ENCODE results near the gene MED26. TPM values are rescaled to one million over a fixed set of nuclear protein-coding genes. Genes with fewer than 3 reads are reported as not detected.
A peak's percentile ranks its signal among the peaks of the same experiment; 100 is the strongest.

The MED26 gene
- total and polyA plus RNA-seq, 2 of the 8 experiments (the other 6 are each of a cell fraction or from before 2014, with no cell fraction given): 5.3 to 10.7 TPM

GRCh38 chr19:16572332-16573211, 55.4 kb downstream of the MED26 start, which contains the start of gene SLC35E1:
TSS of gene SLC35E1 (minus strand) at chr19:16572415. CDS start at chr19:16572364, 51 bp downstream.
- DNase-seq (ENCODE audit: low read depth in 1 of 2, low spot score in 2 of 2): peak; percentile 90 to 93
- H2BK120ac ChIP-seq (replicated peaks; ENCODE audit: low read depth, low read length): no peak within 1 kb of the TSS
- no peak within 1 kb of the TSS for H2BK20ac ChIP-seq (ENCODE audit: low read length)
- H3K14ac ChIP-seq (ENCODE audit: insufficient read length): no peak within 1 kb of the TSS
- H3K79me2 ChIP-seq (ENCODE audit: control insufficient read depth in 1 of 2, insufficient read depth in 2 of 2, low read length in 2 of 2): peaks cover 0 to 46% of the 10 kb centered on the region in 2 experiments; a peak in 3 of 4 replicates
- H3K4me1 ChIP-seq (replicated peaks in 1 of 4; ENCODE audit: control insufficient read depth in 3 of 4, insufficient read depth in 4 of 4, low read length in 3 of 4): peaks cover 0 to 6% (median 3%) of the 10 kb centered on the region in 4 experiments; a peak in 5 of 7 replicates
- FAIRE-seq: no peak
- H2BK12ac ChIP-seq (ENCODE audit: low read depth, low read length): no peak within 1 kb of the TSS
- H3K9me3 ChIP-seq (ENCODE audit: insufficient read depth in 2 of 2, low read depth in 1 of 2, low read length in 1 of 2): no peaks in the 10 kb centered on the region
- peak within 1 kb of the TSS; percentile 75; the same call in 1 of the 2 replicates for H2AFZ ChIP-seq (ENCODE audit: low read length)
- 2% methylated on average over 51 of the region's 83 CpGs; no CpG with 5 or more reads in 1 of the 2 experiments for WGBS, 2 experiments (ENCODE audit: extremely low coverage in 1 of 2, insufficient coverage in 1 of 2, insufficient read length in 1 of 2, insufficient replicate concordance in 2 of 2, low coverage in 1 of 2, low lambda C conversion rate in 2 of 2, missing lambda C conversion rate in 1 of 2)
- peak within 1 kb of the TSS; percentile 46 for H4K5ac ChIP-seq (ENCODE audit: insufficient read length, low read depth, low read length)
- H3K27ac ChIP-seq (ENCODE audit: low read depth, low read length): peak within 1 kb of the TSS; percentile 43; the same call in 1 of the 2 replicates
- H2AK5ac ChIP-seq (ENCODE audit: low read depth, low read length): no peak within 1 kb of the TSS
- H3K9ac ChIP-seq (replicated peaks in 1 of 4; ENCODE audit: extremely low read depth in 1 of 4, low read depth in 3 of 4, low read length in 3 of 4): peak within 1 kb of the TSS; percentile 78 to 82 (median 80)
- ChIA-PET POLR2A (ENCODE audit: partially characterized antibody) (interaction anchor here (1.0 to 6.6 kb wide), 11 partner anchors 10 to 88 kb away, joined by 3 to 58 read pairs (median 6); partner anchors contain the start of genes MED26, SMIM7 and TMEM38A), CTCF (ENCODE audit: partially characterized antibody) (interaction anchor here (1.0 kb wide), 1 partner anchor 76 kb away, joined by 4 read pairs; the partner anchor contains the start of genes C19orf44 and CALR3)
- H3K23ac ChIP-seq (ENCODE audit: insufficient read length): no peak within 1 kb of the TSS
- H3K36me3 ChIP-seq (ENCODE audit: control insufficient read depth in 2 of 4, insufficient read depth in 4 of 4, low read length in 3 of 4): peaks cover 0 to 22% (median 7%) of the 10 kb centered on the region in 4 experiments; a peak in 6 of 8 replicates
- peaks cover 4 to 15% of the 10 kb centered on the region in 2 experiments for H4K20me1 ChIP-seq (replicated peaks in 1 of 2; ENCODE audit: control insufficient read depth in 1 of 2, insufficient read depth in 2 of 2, low read length in 2 of 2)
- H2BK5ac ChIP-seq (ENCODE audit: low read depth, low read length): peak within 1 kb of the TSS; percentile 35; the same call in 1 of the 2 replicates
- H3K23me2 ChIP-seq (ENCODE audit: low read depth, low read length): peaks cover 9% of the 10 kb centered on the region; the same call in 1 of the 2 replicates
- no peaks in the 10 kb centered on the region for H3K27me3 ChIP-seq (replicated peaks in 1 of 4; ENCODE audit: control insufficient read depth in 3 of 4, extremely low read depth in 1 of 4, insufficient read depth in 3 of 4, low read length in 3 of 4)
- no peak within 1 kb of the TSS for H2BK15ac ChIP-seq (ENCODE audit: low read length)
- peak within 1 kb of the TSS; percentile 49 for H3K56ac ChIP-seq (replicated peaks; ENCODE audit: insufficient read length, low read depth, low read length)
- H4K91ac ChIP-seq (replicated peaks; ENCODE audit: insufficient read length, low read length): peak within 1 kb of the TSS; percentile 91
- peak within 1 kb of the TSS; percentile 82 to 98 (median 88) for H3K4me3 ChIP-seq (ENCODE audit: extremely low read depth in 1 of 4, insufficient read depth in 2 of 4, low read depth in 3 of 4, low read length in 4 of 4)
- peak within 1 kb of the TSS; percentile 94 to 95 for H3K4me2 ChIP-seq (ENCODE audit: insufficient read depth in 1 of 2, low read depth in 2 of 2, low read length in 2 of 2)
- peak within 1 kb of the TSS; percentile 95 for H4K8ac ChIP-seq (ENCODE audit: extremely low read depth, insufficient read depth, low read length)
- peaks cover 21% of the 10 kb centered on the region for H3K79me1 ChIP-seq (ENCODE audit: low read depth, low read length)
- H3K4ac ChIP-seq (replicated peaks; ENCODE audit: insufficient read length, low read depth, low read length): peak within 1 kb of the TSS; percentile 58
- no peak within 1 kb of the TSS for H3K18ac ChIP-seq (ENCODE audit: extremely low read depth, low read length)
- TF ChIP-seq SIN3A (conservative IDR thresholded peaks at IDR 0.05 in 1 of 2, IDR thresholded peaks at IDR 0.05 in 1 of 2; ENCODE audit: low read depth in 1 of 2, low read length in 2 of 2) (peak; percentile 68 to 93; a peak in 3 of 4 replicates), TAF1 (IDR thresholded peaks at IDR 0.05; ENCODE audit: low read depth, low read length) (peak; percentile 85), SP1 (IDR thresholded peaks at IDR 0.05; ENCODE audit: low read depth, low read length) (peak; percentile 77), BACH1 (IDR thresholded peaks at IDR 0.05; ENCODE audit: low read length) (peak; percentile 26; the same call in 1 of the 2 replicates), CHD2 (IDR thresholded peaks at IDR 0.05; ENCODE audit: low read length) (peak; percentile 62; the same call in 1 of the 2 replicates), CBX8 (IDR thresholded peaks at IDR 0.05; ENCODE audit: borderline replicate concordance, low read depth, low read length) (no peak), KDM4A (IDR thresholded peaks at IDR 0.05; ENCODE audit: low read depth, low read length, severe bottlenecking) (peak; percentile 100), SIX5 (IDR thresholded peaks at IDR 0.05; ENCODE audit: low read depth, low read length) (no peak), GTF2F1 (IDR thresholded peaks at IDR 0.05; ENCODE audit: borderline replicate concordance, low read depth, low read length) (peak; percentile 80; the same call in 1 of the 2 replicates), BRCA1 (IDR thresholded peaks at IDR 0.05; ENCODE audit: low read depth, low read length) (peak; percentile 50; the same call in 1 of the 2 replicates), PHF8 (conservative IDR thresholded peaks at IDR 0.05; ENCODE audit: low read depth, low read length) (peak; percentile 76)

Measured in H1 (cell line).